ENCODE data around the gene RAE1.

The RAE1 gene

GRCh38 chr20:57400231-57400701 lies 49.2 kb downstream of the RAE1 start:
- DNase-seq (ENCODE audit: low spot score): no peak

GRCh38 chr20:57400821-57401564 lies 49.9 kb downstream of the RAE1 start:
- no peak for DNase-seq (ENCODE audit: low spot score)

DNA sequence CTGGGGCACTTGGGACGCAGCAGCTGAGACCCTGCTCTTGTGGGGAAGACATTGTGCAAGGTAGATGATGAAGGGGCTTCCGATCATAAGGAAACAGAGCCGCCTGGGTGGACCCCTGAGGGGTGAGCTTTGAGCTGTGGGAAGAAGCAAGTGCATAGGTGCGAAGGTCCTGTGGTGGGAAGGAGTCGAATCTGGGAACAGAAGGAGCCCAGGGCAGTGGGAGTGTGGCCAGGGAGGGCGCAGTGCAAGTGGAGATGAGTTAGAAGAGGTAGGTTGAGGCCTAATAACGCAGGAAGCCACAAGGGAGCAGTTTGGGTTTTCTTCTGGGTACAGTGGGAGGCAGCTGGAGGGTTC lies 50.5 kb downstream of the RAE1 start:
- no peak for DNase-seq (ENCODE audit: low spot score)

DNA sequence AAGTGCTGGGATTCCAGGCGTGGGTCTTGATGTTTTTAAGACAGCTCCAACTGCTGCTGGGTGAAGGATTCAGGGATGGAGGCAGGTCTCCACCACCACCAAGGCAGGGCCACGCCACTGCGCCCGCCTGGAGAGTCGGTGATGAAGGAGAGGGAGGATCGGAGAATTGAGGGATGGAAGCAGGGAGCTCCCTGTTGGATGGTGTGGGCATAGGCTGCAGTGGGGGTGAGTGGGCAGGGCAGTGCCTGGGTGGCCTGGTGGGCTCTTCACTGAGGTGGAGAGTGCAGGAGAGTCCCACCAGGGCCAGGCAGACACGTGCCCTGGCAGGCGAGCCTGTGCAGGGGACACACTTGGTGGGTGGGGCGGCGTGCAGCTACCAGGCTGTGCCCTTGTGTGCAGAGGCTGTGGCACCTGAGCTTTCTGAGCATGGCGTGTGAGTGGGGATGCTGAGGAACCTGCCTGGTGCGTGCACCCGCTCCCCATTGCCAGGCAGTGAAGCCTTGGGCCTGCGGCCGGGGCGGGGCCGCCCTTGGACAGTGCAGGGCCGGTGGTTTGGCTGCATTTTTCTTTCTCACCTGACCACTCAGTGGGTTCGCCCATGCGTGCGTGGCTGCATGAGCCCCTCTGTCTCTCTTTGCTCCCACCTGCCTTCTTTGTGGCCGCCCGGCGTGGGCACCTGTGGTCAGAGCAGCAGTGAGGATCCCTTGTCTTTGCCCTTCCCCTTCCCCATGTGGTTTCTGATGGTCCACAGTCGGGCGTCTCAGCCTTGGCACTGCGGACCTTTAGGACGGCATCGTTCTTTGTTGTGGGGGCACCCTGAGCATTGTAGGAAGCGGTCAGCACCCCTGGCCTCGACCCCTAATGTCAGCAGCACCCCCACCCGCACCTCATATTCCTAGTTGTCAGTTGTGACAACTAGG lies 51.4 kb downstream of the RAE1 start:
- DNase-seq (ENCODE audit: low spot score): no peak

DNA sequence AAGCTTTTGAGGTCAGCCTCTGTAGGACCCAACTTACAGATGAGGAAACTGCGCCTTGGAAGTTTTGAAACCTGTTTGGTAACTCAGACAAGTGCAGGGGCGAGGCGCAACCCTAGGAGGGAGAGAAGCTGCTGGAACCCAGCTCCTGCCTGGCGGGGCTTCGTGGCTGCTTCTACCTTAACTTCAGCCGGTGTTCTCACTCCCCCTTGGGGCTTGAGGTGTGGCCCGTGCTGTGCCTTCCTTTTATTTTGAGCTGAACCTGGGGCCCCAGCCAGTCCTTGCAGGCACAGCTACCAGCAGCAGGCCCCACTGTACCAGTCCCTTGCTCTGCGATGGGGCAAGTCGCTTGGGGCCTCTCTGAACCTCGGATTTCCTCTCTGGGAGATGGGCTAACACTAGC lies 52.2 kb downstream of the RAE1 start:
- no peak for DNase-seq (ENCODE audit: low spot score)

- no peak for DNase-seq (ENCODE audit: low spot score)
Measured at GRCh38 chr20:57404006-57404405, 53.0 kb downstream of the RAE1 start.

GRCh38 chr20:57404419-57405072 lies 53.5 kb downstream of the RAE1 start:
- no peak for DNase-seq (ENCODE audit: low spot score)

DNA sequence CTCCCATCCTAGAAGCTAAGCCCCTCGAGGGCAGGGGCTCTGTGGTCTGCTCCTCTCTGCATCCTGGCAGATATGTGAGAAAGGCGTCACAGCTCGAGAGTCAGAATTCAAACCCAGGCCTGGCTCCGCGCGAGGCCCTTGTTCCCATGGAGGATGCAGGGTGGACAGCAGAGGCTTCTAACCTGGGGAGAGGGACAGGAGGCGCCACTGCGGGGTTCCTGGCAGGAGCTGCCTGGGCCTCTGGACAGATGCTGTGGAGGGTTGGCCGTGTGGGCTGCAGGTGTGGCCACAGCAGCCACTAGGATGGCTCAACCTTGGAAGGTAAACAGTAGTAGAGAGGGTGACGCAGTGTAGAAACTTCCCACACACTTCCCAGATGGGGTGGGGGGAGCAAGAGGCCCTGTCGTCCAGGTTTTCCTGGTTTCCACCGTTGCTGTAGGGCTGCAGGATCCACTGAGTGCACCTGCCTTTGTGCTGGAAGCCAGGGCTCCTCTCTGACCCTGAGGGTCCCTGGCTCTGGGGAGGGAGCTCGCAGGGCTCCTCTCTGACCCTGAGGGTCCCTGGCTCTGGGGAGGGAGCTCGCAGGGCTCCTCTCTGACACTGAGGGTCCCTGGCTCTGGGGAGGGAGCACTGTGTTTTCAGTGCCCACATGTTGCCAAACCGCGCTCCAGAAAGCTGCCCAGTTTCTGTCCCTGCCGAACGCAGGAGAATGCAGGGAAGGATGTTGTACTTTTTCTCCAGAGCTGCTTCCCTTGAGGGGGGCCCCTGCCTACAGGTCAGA lies 54.4 kb downstream of the RAE1 start:
- DNase-seq (ENCODE audit: low spot score): no peak

DNA sequence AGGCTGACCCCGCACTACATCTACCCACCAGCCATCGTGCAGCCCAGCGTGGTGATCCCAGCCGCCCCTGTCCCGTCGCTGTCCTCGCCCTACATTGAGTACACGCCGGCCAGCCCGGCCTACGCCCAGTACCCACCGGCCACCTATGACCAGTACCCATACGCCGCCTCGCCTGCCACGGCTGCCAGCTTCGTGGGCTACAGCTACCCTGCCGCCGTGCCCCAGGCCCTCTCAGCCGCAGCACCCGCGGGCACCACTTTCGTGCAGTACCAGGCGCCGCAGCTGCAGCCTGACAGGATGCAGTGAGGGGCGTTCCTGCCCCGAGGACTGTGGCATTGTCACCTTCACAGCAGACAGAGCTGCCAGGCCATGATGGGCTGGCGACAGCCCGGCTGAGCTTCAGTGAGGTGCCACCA lies 56.5 kb downstream of the RAE1 start:
- no peak for DNase-seq (ENCODE audit: low spot score)

GRCh38 chr20:57408131-57408530 lies 57.1 kb downstream of the RAE1 start:
- no peak for DNase-seq (ENCODE audit: low spot score)

DNA sequence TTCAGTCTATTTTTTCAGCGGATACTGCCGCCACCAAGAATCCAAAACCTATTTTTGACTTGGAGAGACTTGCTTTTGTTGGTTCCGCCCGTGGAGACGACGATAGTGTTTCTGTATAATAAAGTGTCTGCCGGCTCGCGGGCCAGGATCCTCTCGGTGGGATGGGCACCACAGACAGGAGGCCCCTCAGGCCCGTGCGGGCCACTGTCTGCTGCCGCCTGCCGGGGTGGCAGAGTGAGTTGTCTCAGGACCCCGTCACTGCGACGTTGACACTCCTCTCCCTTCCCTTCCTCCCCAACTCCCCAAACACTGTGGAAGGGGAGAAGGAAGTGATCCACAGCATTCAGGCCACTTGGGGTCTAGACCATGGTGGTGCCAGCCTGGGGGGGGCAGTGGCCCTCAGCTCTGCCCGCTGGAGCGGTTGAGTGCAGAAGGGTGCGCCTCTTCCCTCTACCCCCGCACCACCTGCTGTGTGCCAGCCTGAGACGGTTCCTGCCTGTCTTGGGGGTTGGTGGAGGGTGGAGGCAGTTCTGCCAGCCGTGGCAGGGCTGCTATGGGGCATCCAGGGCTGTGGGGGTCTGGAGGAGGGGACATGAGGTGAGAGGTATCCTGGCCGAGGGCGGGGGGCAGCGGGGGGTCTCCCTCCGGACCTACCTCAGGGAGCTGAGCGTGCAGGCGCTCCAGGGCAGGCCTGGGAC lies 57.6 kb downstream of the RAE1 start:
- no peak for DNase-seq (ENCODE audit: low spot score)

DNA sequence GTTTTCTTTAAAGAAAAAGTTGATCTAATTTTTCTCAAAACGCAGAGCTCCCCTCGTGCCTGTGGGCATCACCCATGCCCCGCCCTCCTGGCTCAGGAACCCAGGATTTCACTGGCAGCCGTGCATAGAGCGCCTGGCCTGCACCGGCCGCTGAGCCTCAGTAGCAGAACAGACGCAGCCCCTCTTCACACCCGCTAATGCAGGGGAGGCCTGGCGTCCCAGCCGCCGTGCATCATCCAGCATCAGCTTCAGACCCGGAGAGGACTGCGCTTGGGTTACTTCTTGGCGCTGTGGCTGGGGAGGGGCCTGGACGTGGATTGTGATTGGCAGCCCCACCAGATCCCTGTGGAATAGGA lies 58.2 kb downstream of the RAE1 start:
- no peak for DNase-seq (ENCODE audit: low spot score)

DNA sequence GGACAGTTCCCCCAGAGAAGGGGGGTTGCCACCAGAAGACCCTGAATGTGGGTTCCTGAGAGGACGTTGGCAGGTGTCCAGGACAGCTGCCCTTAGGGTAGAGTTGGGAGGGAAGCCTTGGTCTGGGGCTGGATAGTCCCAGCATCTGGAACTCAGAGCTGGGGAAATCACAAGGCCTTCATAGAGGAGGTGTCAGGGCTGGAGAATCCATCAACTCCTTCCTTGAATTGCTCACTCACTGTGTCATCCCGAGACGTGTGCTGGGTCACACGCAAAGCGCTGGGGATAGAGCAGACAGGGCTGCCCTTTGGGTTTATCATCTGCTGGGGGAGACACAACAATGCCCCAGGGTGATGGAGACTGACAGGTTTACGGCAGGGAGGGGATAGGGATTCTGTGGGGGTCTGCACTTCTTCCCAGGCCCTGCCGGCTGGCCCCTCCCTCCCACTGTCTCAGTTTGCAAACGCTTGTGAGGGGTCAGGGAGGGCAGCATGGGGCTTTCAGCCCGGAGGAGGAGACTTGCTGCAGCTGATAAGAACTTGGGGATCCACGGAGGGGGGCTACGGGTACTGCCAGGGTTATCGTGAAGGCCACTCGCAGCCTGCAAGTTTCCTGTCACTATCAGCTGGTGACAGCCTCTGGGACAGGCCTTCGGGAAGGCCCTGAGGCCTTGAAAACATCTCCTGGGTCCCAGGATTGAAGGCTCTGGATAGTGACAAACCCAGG lies 58.8 kb downstream of the RAE1 start:
- DNase-seq (ENCODE audit: low spot score): no peak

DNA sequence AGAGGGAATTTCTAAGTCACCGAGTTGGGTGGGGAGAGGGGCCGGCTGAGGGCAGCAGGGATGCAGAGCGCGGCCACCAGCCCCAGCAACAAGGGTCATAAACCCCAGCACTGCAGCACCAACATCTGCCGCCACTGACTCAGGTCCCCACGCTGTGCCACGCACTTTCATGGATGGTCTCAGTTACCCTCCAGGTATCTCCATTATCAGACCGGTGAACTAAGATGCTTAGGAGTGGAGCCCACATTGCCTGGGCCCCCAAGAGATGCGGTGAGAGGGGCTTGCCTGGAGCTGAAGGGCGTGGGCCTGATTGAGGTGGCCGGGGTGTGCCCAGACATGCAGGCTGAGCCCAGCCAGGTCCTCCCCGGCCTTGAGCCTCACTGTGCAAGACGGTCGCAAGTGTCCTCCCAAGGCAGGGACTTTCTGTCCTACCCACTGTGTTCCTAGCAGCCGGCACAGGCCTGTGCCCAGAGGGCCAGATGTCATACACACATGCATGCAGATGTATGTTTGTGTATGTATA lies 59.4 kb downstream of the RAE1 start:
- DNase-seq (ENCODE audit: low spot score): no peak

DNA sequence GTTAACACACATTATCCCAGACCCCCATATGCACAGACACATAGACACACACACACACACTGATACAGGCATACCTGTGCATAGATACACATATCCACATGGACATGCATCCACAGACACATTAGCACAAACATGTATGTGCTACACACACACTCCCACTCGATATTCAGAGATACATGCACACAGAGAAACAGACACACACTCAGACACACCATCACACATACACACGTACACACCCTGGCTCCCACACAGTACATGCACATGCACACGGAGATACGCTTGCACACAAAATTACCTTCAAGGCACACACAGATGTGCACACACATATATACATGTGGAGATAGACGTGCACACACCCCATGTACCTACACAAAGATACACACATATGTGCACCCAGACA lies 59.9 kb downstream of the RAE1 start:
- no peak for DNase-seq (ENCODE audit: low spot score)

DNA sequence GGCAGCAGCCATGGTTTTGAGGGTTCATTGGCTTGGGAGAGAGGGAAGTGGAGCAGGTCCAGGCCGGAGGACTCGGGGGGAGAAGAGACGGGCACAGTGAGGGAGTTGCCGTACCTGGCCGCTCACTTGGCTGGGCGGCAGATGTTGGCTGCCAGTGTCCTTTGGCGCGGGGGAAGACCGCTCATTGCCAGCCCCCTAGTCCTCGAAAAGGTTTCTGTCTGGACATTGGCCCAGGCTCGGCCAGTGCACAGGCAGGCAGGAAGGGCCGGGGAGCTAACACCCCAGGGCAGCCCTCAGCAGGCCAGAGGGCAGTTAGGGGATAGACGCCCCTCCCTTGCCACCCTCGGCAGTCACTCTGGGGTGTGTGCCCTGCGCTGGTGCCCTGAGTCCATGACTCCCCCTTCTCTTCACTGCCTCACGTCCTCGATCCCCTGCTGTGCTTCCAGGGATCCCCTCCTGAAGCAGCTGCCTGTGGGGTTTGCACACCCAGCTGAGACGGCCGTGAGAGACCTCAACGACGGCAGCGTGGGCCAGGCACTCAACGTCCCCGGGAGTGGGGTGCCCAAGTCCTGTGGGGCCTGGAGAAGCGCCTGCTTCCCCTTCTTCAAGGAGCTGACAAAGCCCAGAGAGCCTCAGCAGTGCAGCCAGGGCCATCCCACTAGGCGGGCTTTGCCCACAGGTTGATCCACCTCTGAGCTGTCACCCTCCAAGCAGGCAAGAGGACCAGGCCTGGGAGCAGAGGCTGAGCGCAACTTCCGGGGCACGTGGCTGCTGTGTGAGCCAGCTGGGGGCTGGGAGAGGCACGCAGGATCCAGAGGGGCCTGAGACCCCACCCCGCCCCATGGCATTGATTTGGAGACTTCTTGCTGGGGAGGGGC lies 60.6 kb downstream of the RAE1 start:
- no peak for DNase-seq (ENCODE audit: low spot score)

DNA sequence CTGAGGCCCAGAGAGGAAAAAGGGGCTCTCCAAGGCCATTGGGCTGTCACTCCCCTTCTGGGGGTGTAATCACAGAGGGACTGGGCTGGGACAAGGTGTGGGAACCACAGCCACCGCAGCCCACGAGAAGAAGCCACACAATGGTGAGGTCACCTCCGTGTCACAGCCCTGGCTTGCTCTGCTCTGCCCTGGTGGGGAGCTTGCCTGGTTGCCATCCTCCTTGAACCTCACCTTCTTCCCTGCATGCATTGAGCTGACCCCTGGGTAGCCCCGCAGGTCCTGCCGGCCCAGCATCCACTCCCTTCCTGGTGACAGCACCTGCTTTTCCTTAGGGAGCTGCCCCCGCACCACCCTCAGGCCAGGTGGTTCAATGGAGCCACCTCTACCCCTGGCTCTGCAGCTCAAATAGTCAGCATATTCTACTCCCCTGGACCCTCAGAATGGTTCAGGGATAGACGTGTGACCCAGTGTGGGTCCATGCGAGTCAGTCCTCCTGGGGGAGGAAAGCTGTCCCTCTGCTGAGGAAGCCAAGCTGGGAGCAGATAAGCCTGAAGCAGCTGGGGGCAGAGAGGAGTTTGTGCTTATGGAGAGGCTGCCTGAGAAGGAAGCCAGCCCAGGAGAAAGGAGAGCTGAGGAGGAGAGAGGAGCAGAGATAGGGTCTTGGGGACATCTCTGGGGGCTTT lies 61.4 kb downstream of the RAE1 start:
- DNase-seq (ENCODE audit: low spot score): no peak

DNA sequence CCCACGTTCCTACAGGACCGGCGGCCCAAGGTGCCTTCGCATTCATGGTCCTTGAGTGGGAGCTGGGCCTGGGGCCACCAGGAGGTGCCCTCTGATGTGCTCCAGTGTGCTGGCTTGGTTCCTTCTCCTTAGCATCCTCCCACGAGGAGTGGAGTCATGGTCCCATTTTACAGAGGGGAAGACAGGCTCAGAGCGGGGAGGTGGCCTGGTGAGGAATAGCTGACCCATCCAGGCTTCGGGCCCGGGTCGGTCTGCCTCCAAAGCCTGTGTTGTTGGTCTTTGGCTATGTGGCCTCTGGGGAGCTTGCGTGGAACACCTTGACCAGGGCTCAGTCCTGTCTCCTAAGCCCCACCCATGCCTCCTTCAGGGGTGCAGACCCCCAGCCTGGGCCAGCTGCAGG lies 62.9 kb downstream of the RAE1 start:
- DNase-seq (ENCODE audit: low spot score): no peak

All from AG08395 (cell line).